HG03520 (cell line): ENCODE measurements around the gene LRRC7.

Experiments used
- ATAC-seq: cut with Tn5 transposase; IDR thresholded peaks from one replicate; pipeline ENCODE4 v1.9.1; 2021; ENCODE audit warnings: mild to moderate bottlenecking, moderate library complexity; ENCODE audit not compliant: unreplicated experiment

The LRRC7 gene

GRCh38 chr1:69765951-69766350 lies 198.2 kb downstream of the LRRC7 start:
- no peak for ATAC-seq

- ATAC-seq: no peak
Measured at GRCh38 chr1:69766431-69767180, 198.9 kb downstream of the LRRC7 start.

- no peak for ATAC-seq
Measured at GRCh38 chr1:69776555-69776954, 208.8 kb downstream of the LRRC7 start.

- no peak for ATAC-seq
Measured at GRCh38 chr1:69777423-69777822, 209.7 kb downstream of the LRRC7 start.

GRCh38 chr1:69777971-69778370 lies 210.2 kb downstream of the LRRC7 start:
- ATAC-seq: no peak

- no peak for ATAC-seq
Measured at GRCh38 chr1:69787151-69787550, 219.4 kb downstream of the LRRC7 start.

- ATAC-seq: no peak
Measured at GRCh38 chr1:69791311-69791710, 223.6 kb downstream of the LRRC7 start.

- no peak for ATAC-seq
Measured at GRCh38 chr1:69794831-69795230, 227.1 kb downstream of the LRRC7 start.

- no peak for ATAC-seq
Measured at GRCh38 chr1:69814926-69815325, 247.2 kb downstream of the LRRC7 start.

- no peak for ATAC-seq
Measured at GRCh38 chr1:69824932-69825331, 257.2 kb downstream of the LRRC7 start.

- ATAC-seq: no peak
Measured at GRCh38 chr1:69827732-69828131, 260.0 kb downstream of the LRRC7 start.

GRCh38 chr1:69833536-69833935 lies 265.8 kb downstream of the LRRC7 start:
- ATAC-seq: no peak

GRCh38 chr1:69834336-69834735 lies 266.6 kb downstream of the LRRC7 start:
- ATAC-seq: no peak

GRCh38 chr1:69835955-69836354 lies 268.2 kb downstream of the LRRC7 start:
- ATAC-seq: no peak

GRCh38 chr1:69836971-69837636 lies 269.4 kb downstream of the LRRC7 start:
- ATAC-seq: no peak

GRCh38 chr1:69842326-69842725 lies 274.6 kb downstream of the LRRC7 start:
- ATAC-seq: no peak

GRCh38 chr1:69845655-69846054 lies 277.9 kb downstream of the LRRC7 start:
- no peak for ATAC-seq

- ATAC-seq: no peak
Measured at GRCh38 chr1:69846267-69846666, 278.5 kb downstream of the LRRC7 start.

- ATAC-seq: no peak
Measured at GRCh38 chr1:69847670-69848069, 279.9 kb downstream of the LRRC7 start.

GRCh38 chr1:69852151-69852550 lies 284.4 kb downstream of the LRRC7 start:
- no peak for ATAC-seq

- ATAC-seq: no peak
Measured at GRCh38 chr1:69852706-69853105, 285.0 kb downstream of the LRRC7 start.

GRCh38 chr1:69858534-69858933 lies 290.8 kb downstream of the LRRC7 start:
- ATAC-seq: no peak

GRCh38 chr1:69861641-69862040 lies 293.9 kb downstream of the LRRC7 start:
- ATAC-seq: no peak
